ENCODE measurements around the gene TOMM70.
A peak's percentile ranks its signal among the peaks of the same experiment; 100 is the strongest.

The TOMM70 gene

GRCh38 chr3:100319951-100320350 lies 80.9 kb downstream of the TOMM70 start:
- DNase-seq, result no peak

- DNase-seq, result no peak
Observed at GRCh38 chr3:100317912-100318311, 83.0 kb downstream of the TOMM70 start.

- peak; percentile 26 for DNase-seq
Observed at GRCh38 chr3:100316641-100317069, 84.2 kb downstream of the TOMM70 start.

Data from SHP77 treated with DMSO at 0.1 percent for 48 hours (cell line).